GM19328 (cell line): ENCODE data around the gene HEYL.

ENCODE experiments used
- ATAC-seq: cut with Tn5 transposase; IDR thresholded peaks from one replicate; pipeline ENCODE4 v1.9.1; 2021; ENCODE audit warnings: mild to moderate bottlenecking, moderate library complexity; ENCODE audit not compliant: unreplicated experiment

The HEYL gene

GRCh38 chr1:39639305-39640130 lies at the start of gene HEYL:
Gene HEYL, minus strand, starts transcription at chr1:39639643. Its CDS starts 18 bp downstream, at chr1:39639625.
- ATAC-seq, result no peak

DNA sequence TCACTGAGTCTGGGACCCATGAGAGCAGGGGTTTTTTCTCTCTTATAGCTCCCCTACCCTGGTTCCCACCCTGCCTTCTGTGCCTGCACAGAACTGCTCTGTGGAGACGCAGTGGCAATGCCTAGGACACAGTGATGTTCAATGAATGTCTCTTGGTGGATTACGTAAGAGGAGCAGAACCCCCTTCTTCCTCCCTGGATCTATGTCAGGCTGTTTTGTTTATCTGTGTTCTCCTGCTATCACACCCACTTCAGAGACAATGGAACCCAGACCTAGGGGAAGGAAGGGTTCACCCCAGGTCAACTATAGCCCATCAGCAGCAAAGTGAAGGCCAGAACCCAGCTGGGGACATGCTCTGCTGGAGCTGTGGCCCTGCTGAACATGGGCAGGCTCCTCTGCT lies 49.8 kb upstream of the HEYL start:
- ATAC-seq, result no peak

- no peak for ATAC-seq
Observed at GRCh38 chr1:39688706-39689105, 49.3 kb upstream of the HEYL start.

DNA sequence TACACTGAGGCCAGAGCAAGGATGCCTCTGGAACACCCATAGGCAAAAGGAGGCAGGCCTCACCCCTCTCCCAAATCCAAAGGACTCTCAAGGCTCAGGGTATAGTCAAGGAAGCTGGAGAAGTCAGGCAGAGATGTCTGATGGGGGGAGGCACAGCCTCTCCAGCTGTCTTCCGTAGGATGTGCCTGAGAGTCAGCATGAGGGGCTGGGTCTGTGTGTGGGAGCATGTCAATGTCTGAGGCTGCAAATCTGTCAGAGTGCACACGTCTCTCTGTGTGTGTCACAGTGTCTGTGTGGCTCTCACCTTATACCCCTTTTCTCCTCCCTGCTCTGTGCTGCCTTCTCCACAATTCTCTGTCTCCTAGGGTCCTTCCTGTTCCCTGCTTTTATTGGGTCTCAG lies 47.8 kb upstream of the HEYL start:
- no peak for ATAC-seq

- no peak for ATAC-seq
Observed at GRCh38 chr1:39685071-39685470, 45.6 kb upstream of the HEYL start.

- no peak for ATAC-seq
Observed at GRCh38 chr1:39684313-39684664, 44.8 kb upstream of the HEYL start.

- ATAC-seq, result no peak
Observed at GRCh38 chr1:39683591-39684312, 44.3 kb upstream of the HEYL start.

- no peak for ATAC-seq
Observed at GRCh38 chr1:39681999-39682398, 42.6 kb upstream of the HEYL start.

GRCh38 chr1:39681294-39681693 lies 41.9 kb upstream of the HEYL start:
- ATAC-seq, result no peak

DNA sequence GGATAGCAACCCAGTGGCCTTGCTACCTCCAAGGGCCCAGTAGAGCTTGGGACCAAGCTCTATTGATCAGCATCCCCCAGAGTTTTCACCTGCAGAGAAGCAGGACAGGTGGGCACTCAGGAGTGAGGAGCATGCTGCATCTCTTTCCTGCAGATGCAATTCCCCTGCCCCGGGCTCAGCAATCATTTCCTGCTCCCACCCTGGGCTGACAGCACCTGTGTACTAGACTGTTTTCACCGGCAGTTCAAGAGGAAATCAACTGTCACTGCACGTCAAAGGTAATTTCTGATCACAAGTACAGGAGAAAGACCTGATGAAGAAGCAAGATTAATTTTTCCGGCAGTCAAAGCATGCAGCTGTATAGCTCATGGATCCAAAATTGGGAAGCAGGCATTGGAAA lies 41.3 kb upstream of the HEYL start:
- no peak for ATAC-seq

DNA sequence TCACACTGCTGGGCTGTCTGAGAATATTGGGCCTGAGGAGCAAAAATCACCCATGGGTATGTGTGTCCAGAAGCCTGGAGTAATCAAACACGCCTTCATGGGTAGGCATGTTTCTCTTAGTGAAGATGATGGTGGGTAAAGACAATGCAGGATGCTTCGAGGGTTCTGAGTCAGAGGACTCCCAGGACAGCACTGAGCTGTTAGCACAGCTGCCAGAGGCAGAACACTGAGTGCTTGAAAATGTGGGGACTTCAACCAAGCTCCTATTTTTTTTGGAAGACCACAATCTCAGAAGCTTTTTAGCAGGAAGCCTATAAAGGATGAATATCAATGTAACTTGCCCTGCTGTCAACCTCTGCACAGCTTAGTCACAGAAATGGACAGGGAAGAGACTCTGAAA lies 40.4 kb upstream of the HEYL start:
- ATAC-seq, result no peak

DNA sequence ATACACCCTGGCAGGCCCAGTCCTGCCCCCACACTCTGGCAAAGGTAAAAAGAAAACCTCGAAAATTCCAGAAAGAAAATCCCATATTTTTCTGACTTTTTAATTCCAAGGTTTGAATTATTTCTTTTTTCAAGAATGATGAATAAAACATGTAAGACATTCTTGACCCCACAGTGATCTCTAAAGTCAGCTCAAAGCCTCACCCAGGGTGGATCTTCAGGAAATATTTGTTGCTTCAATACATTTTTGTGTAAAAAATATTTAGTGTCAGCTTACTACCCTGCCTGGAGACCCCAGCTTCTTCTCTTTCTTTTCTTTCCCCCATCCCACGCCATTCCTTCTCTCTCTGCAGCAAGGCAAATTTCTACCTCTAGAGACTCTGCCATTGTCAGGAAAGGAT lies 39.4 kb upstream of the HEYL start:
- no peak for ATAC-seq

GRCh38 chr1:39677645-39678044 lies 38.2 kb upstream of the HEYL start:
- ATAC-seq, result no peak

DNA sequence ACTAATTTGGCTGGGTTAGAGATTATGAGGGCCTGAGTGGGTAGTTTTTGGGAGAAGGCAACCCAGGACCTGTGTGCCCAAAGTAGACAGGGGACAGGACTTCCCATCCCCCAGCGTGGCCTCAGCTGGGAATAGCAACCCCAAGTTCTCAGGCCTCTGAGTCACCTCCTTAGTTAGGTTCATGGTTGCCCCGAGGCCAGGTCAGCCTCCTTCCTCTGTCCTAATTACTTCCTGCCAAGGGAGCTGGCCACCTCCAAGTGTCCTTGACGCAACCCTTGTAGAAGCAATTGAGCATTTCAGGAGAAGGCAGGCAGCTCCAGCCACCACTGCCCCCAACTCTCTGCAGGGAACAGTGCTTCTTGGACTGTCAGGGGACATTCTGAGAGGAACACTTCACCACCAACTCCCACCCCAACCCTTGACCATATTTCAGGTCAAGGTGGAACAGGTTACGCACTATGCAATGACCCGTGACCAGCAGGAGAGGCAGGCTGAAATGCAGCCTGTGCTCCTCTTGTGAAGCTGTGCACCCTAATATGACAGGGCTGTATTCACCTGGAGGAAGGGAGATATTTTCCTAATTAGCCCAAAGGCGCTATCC lies 37.6 kb upstream of the HEYL start:
- ATAC-seq, result no peak

DNA sequence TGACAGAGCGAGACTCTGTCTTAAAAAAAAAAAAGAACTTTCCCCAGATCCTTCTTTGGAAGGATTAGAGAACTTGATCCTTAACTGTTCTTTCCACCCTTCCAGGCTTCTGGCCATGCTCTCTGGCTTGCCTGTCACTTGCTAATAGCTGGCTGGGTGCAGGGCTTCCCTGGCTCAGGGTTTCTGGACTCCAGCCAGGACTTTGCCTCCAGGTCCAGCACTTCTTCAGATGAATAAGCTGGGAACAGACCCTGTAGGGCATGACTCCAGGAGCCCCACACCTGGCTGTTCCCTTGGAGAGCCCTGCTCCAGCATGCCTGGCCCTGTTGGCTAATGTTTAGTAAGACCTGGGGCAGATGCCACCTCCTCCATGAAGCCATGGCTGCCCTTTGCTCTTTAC lies 35.8 kb upstream of the HEYL start:
- no peak for ATAC-seq

DNA sequence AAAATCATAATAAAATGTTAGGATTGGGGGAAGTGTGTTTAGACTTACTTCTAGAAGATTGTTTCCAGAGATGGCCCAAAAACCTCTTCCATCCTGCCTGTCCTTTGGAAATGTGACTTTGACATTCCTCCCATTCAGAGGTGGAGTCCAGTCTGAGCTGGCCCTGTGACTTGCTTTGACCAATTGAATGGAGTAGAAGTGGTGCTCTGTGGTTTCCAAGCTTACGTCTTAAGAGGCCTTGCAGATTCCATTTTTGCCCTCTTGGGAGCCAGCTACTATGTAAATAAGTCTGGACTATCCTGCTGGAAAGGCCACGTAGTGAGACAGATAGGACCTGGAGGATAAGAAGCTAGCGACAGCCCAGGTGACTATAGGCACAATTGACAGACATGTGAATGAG lies 33.8 kb upstream of the HEYL start:
- ATAC-seq, result no peak

GRCh38 chr1:39672551-39672947 lies 33.1 kb upstream of the HEYL start:
- ATAC-seq, result no peak

- ATAC-seq, result no peak
Observed at GRCh38 chr1:39671793-39672550, 32.5 kb upstream of the HEYL start, which contains the start of gene NT5C1A. Gene NT5C1A, minus strand, starts transcription at chr1:39672107. Its CDS starts 69 bp downstream, at chr1:39672038.

- no peak for ATAC-seq
Observed at GRCh38 chr1:39671433-39671792, 32.0 kb upstream of the HEYL start.

DNA sequence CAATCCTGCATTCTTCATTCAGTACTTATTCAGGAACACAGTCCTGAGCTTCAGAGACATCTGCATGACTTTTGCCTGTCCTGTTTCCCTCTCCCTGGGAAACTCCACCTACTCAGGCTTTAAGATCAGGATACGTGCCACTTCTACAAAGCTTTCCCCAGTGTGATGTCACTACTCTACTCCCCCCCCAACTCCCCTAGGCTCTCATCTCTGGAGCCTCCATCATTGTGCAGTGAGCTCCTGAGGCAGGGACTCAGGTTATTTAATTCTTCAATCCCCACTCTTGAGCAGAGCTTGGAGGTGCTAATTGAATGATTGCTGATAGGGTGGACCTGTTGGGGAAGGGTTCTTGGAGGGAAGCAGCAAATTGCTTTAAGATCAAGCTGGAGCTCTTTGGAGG lies 31.2 kb upstream of the HEYL start:
- ATAC-seq, result no peak

- ATAC-seq, result no peak
Observed at GRCh38 chr1:39668894-39669293, 29.5 kb upstream of the HEYL start.
